Vagina (tissue), 2 donors: Measurements from ENCODE around the gene RAB3GAP1.

Experiments
- POLR2A ChIP-seq, 2 donors: fragments of 450-650 bp; IDR thresholded peaks; one replicate each; pipeline ENCODE4 v1.6.1; 2017; ENCODE audit warnings: antibody characterized with exemption in 2 of 2, mild to moderate bottlenecking in 2 of 2, moderate library complexity in 2 of 2
- POLR2AphosphoS5 ChIP-seq, 2 donors: sonication (generic); formaldehyde crosslinking; IDR thresholded peaks; one replicate each; pipeline ENCODE4 v1.9.0; 2017; ENCODE audit warnings: antibody characterized with exemption in 2 of 2, mild to moderate bottlenecking in 2 of 2, low read depth in 1 of 2; ENCODE audit not compliant: insufficient read depth in 1 of 2
- TF ChIP-seq, protein P1 (sequence below), 3 experiments: fragments of 450-650 bp in 2 of 3; fragments of 200-600 bp in 1 of 3; sonication (generic) in 1 of 3; IDR thresholded peaks; one replicate each; pipeline ENCODE4 v1.5.1; 2017 to 2019; ENCODE audit warnings: antibody characterized with exemption in 3 of 3, mild to moderate bottlenecking in 2 of 3, moderate library complexity in 2 of 3

- TF ChIP-seq POLR2A (IDR thresholded peaks at IDR 0.05): no peak
- TF ChIP-seq, protein P1, sequence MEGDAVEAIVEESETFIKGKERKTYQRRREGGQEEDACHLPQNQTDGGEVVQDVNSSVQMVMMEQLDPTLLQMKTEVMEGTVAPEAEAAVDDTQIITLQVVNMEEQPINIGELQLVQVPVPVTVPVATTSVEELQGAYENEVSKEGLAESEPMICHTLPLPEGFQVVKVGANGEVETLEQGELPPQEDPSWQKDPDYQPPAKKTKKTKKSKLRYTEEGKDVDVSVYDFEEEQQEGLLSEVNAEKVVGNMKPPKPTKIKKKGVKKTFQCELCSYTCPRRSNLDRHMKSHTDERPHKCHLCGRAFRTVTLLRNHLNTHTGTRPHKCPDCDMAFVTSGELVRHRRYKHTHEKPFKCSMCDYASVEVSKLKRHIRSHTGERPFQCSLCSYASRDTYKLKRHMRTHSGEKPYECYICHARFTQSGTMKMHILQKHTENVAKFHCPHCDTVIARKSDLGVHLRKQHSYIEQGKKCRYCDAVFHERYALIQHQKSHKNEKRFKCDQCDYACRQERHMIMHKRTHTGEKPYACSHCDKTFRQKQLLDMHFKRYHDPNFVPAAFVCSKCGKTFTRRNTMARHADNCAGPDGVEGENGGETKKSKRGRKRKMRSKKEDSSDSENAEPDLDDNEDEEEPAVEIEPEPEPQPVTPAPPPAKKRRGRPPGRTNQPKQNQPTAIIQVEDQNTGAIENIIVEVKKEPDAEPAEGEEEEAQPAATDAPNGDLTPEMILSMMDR (IDR thresholded peaks at IDR 0.05): no peak
- TF ChIP-seq POLR2AphosphoS5 (IDR thresholded peaks at IDR 0.05; ENCODE audit: insufficient read depth in 1 of 2, low read depth in 1 of 2): no peak
Measured at GRCh38 chr2:135218426-135218825, 166.3 kb downstream of the RAB3GAP1 start.
